HG02678 (cell line): Measurements from ENCODE around the gene PDGFD.
A peak's percentile ranks its signal among the peaks of the same experiment; 100 is the strongest.

Source experiments
- ATAC-seq: cut with Tn5 transposase; IDR thresholded peaks from one replicate; pipeline ENCODE4 v1.9.1; 2021; ENCODE audit warnings: mild to moderate bottlenecking, moderate library complexity; ENCODE audit not compliant: unreplicated experiment

The PDGFD gene

DNA sequence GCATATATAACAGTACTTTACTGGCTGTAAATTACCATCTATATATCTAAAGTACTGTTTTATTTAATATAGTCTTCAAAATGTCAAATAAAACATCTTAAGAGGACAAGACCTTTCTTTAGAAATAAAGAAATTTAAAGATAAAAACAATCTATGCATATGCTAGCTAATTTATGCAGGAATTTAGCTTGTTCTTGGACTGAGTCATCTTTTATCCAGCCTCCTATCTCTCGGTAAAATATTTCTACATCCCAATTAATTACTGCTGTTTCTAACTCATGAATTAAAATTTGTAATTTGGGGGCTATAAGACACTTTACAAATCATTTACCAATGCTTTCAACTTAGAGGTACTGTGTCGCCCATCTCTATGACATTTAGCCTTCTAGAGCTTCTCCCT lies 200.3 kb downstream of the PDGFD start:
- no peak for ATAC-seq

DNA sequence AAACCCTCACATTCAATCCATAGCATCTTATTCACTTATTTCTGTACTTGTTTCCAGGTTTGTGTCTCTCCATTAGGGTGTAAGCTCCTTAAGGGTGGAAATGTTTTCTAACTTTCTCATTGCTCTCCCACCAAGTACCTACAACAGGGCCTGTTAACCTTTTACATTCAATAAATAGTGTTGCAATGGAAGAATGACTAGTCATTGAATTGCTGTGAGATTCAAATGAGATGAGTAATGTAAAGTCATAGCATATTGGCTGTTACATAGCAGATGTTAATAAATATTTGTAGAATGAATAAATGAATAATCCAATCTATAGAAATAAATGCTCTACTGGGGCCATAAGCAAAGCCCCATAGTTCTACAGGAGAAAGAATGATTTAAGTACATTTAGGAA lies 202.9 kb downstream of the PDGFD start:
- ATAC-seq, result no peak

DNA sequence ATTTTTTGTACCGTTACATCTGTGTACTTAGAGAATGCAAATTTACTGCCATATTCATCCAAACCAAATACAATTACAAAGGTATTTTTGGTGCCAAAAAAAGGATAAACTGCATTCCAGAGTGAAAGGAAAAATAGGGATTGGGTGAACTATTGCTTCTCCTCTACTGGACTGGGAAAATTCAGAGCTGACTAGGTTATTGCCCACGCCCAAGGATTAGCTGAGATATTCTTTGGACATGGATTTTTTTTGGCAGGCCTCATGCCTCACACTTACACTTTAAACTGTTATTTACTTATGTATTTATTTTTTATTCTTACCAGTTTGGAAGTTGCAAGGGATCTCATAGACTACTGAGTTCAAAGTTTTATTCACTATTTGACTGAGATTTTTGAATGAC lies 203.8 kb downstream of the PDGFD start:
- no peak for ATAC-seq

DNA sequence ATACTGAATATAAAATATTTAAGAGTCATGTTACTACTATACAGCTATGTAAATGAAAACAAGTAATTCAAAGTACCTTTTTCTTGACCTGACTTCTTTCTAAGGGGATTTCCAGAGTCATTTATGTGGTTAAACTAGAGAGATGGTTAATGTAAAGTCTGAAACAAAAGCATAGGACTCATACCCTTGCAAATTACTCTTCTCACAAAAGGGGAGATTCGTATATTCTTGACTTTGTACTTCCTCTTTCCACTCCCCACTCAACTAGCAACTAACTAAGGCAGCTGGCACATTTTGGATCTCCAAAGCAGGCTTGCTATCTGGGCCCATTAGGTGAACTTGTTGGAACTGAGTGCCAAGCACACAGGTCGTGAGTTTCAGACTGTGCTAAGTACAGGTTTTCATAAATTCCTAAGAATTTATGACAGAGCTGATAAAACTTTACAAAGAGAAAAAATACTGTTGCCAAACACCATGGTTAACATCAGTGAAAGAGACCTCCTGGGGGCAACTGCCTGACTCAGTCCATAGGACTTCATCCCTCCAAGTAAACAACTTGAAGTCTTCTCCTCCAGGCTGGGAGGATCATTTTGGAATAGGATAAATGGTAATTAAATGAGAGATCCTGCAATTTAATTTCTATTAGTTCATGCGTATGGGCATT lies 204.5 kb downstream of the PDGFD start:
- peak; percentile 99 for ATAC-seq

DNA sequence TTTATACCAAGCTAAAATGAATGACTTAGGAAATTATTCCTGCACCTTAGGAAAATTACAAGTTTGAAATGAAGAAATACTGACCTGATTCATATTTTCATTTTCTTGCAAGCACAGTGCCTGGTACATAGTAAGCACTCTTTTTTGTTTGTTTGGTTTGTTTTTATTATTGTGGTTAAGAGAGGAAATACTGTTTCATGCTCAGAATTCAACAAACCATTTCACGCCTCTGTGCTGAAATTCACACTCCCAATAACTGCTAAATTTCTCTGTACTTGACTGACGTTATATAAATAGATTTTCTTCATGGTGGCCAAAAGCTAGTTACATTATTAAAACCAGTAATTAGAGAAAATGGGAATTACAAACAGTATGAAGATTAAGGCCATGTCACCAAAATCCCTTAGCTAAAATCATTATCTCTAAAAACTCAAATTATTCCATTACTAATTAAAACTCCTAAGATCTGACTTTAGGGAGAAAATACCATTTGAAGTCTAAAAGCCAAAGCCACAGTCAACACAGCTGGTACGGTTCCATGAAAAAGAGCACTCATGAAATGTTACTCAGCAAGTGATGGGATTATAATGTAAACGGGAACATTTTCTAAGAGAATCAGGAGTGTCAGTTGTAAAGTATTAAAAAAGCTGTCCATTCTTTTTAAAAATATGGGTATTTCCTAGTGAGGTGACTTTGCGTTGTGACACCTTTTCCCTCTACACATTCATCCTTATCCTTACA lies 205.3 kb downstream of the PDGFD start:
- peak; percentile 1 for ATAC-seq

DNA sequence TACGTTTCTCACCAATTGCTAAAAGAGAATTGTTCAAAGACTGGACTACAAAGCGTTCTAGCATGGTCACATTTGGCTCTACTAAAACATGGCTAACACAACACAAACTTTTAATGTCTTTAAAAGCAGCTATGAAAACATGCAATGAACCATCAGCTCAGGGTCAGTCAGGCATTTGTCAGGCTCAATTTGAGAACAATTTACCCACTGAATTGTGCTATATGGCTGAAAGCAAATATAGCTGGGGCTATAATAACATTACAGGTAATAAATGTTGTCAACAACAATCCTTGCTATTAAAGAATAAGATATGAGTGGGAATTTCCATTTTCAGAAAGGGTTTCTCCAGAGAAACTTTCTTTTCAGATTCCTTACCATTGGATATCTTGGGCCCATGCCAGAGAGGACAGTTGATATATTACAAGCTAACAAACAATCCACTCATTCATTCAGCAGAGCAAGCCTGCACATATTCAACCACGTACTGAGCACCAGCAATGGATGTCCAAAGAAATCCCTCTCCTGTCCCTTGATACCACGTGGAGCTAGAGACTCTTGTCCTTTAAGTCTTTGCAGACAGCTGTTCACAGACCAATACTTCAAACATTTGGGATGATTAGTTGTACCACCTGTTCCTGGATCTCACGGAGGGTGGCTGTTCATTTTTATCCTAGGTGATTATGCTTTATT lies 210.0 kb downstream of the PDGFD start:
- no peak for ATAC-seq

DNA sequence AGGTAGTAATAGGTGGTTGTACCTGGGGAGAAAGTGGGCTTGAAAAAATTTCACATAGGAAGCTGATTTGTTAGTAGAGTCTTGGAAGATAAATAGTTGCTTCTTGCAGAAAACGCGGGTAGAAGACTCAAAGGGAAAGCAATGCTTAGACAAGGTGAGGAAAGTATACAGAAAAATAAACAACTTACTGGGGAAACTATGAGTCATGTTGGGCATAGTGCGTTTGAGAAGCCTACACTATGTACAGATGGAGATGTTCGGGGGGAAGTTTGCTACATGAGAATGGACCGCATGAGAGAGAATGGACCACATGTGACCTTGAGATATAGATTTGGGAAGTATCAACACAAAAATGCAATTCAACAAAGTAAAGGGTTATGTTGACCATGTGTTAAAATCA lies 214.2 kb downstream of the PDGFD start:
- ATAC-seq, result no peak

DNA sequence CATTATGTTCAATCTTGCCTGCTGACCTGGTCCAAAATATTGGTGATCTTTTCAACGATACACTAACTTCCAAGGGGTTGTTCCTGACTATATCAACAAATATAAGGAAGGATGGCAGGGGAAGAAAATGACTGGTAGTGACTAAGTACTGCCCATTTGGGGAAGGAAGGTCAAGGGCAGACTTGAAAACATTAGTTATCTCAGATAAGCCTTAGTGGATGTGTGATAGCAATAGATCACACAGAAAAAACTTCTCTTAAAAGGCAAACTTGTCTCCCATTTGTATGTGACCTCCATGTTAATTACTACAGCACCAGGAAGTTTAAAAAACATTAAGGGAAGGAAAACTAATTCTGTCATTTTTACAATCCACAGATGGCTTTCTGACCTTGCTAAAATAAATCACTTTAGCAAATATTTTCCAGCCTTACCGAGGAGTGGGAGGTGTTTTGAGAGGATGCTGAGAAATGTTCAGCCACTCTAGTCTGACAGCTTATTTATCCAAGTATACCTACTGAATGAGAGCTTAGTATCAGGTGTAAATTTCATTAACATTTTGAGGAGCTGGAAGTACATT lies 215.7 kb downstream of the PDGFD start:
- no peak for ATAC-seq

DNA sequence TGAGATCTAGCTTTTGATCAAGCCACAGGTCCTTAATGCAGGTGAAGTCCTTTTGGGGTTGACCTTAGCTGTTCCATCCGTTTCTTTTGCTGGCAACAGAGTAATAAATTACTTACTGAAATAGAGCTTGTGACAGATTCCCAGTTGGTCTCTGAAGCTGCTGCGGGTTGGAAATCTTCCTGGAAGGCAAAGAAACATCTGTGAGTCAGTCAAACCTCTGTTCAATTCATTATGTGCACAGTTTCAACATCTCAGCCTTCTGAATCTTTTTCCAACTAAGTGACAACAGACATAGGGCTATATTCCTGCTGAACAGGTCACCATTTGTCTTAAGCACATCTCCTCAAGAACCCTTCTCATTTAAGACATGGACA lies 216.4 kb downstream of the PDGFD start:
- ATAC-seq, result no peak

DNA sequence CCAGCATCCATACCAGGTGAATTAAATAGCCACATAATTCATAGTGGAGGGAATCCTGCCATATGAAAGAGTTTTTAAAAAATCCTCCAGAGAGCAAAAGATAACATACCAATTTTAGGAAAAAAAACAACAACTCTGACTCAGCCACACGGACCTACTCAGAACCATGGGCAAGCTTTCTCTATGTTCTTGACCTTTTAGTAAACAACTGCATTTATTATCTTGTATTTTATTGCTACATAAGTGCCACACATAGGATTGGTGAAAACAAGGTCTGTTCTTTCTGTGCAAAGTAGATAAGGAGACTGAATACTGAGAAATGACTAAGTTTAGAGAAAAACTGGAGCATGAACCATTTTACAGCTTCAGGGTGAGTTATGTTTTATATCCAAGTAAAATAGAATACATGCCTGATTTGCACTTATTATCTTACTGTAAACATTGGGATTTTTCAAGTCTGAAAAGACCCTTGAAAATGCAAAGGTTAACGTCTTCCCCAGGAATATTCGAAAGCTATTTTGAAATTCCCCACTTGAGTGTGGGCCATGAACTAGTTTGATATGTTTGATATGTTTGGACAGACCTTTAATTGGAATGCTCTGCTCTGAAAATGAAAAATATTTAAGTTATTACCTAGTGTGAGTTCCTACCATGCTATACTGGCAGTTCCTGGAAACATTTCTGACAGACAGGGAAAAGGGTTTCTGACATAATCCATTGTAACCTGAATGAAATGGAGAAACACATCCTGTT lies 217.0 kb downstream of the PDGFD start:
- no peak for ATAC-seq

DNA sequence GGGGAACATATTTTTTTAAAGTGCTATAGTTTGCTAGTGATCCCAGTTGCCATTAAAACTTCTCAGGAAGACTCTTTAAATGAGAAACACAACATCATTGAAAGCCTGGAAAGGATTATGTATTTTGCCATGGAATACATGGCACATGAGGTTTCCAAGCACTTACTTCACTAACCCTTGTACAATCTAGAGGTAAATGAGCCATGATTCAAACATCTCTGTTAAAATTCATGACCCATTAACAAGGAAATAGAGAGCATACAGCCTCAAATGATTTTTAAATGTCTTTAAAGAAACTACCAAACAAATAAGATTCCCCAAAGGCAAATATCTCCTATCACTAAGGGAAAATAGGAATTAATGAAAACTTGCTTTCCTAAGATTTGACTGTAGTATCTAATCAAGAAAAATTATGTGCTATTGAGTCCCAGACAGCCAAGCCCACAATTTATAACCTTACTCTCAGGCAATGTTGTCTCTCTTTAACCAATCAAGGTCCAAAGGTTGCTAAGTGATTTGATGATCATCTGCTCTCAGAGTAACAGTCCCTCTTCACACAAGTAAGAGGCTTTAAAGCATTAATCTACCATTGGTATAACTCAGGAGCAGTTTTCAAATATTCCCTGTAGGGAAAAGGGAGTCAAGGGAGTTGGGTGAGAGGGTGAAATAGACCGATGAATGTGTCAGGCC lies 219.6 kb downstream of the PDGFD start:
- no peak for ATAC-seq

DNA sequence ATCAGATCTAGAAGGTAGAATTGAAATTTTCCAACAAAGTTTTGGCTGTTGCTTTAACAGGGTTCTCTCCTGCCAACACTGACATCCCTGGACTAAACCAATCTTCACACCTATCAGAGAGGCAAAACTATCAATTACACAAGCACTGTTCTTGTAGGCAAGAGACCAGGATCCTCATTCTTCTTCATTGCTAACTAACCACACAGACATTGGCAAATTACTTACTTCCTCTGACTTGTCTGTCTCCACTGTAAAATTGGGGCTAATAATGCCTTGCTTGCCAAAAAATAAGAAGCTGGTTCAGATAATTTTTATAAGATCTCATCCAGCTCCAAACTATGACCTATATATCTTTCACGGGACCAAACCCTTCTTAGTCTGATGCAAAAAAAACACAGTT lies 221.3 kb downstream of the PDGFD start:
- ATAC-seq, result no peak

DNA sequence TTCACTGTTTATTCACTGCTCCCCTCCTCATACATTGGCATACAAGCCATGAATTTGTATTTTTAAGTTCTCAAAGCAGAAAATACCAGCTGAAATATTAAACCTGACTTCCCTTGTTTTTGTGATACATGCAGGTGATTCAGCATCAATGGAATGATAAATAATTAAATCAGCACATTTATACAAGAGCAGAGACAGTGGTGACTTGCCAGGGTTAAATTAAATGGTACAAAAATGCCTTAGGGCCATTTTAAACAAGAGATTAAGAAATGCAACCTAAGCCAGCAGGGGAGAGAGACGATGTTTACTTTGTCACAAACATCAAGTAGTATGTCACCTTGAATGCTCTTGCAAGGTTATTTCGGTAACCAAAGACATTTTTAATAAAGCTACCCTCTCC lies 223.4 kb downstream of the PDGFD start:
- no peak for ATAC-seq

DNA sequence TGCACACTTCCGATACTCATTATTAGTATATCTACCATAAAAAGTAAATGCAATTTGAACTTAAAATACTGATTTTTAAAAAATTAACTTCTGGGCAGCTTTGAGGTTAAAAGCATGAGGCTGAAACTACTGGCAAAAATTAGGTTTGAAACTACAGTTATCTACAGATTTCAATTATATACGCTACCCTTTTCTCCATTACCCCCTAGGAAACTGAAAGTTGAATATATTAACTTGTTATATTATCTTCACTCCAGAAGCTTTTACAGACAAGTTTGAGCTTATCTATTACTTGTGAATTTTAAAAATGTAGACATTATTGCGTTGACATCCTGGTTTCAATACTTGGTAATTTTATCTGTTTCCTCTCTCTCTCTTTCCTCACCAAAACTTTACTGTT lies 224.3 kb downstream of the PDGFD start:
- peak; percentile 69 for ATAC-seq

DNA sequence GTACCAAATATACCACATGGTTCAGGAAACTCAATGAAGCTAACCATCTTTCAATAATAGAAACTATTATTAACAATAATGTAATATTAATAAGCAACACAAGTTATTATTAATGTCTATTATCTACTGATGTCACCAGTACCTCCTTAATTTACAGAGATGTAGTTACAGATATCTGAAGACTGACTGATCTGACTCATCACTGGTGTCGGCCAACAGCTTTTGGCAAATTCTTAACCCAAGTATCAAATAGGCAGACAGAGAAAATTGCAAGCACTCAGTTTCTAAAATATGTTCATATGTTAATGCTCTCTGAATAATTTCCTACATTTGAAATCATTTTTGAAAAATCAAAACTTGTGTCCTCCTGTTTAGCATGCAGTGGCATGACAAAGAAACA lies 227.9 kb downstream of the PDGFD start:
- no peak for ATAC-seq

DNA sequence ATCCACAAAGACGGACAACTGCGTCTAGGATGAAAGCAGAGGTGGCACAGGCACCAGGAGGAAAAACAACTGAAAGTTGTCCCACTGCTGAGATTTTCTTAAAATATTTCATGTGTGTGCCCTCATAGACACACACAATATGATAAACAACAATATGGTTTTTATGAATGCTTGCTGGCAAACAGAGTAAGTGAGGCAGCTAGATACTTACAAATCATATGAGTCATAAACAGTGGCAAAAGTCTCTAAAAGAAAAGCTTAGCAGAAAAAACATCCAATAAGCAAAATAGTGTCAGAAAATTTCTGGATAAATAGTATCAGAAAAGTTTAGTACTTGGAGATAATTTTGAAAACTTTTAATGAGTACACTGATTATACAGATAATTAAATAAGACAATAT lies 228.7 kb downstream of the PDGFD start:
- no peak for ATAC-seq

DNA sequence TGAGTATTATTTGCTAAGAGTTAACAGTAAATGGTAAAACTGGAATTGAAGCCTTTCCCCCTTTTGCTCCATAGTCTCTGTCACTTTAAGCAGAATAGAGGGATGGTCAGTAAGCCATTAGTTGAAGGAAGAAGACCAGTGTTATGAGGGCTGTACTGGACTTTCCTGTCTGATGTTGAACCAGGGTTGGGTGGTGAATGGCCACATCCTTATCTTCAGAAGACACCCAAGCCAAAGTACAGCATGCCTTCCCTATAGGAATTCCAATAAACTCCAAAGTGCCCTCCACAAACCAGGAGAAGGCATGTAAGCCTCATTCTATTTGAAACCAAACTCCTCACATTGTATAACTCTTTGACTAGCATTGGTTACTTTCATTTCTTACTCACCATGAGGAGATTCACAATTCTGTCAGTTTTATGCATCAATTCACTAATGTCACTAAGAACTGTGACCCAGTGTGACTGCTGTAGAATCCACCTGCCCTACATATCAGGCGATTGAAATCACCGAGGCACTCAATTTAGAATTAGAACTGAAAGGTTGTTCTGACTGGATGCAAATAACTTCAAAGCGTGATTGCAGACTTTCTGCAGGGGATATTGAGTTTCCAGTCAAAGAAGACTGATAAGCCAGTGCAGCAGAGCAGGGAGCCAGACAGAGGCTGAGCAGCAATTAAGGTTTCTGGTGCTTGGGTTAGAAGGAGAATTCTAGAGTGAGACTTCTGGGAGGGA lies 234.6 kb downstream of the PDGFD start:
- ATAC-seq, result peak; percentile 95

DNA sequence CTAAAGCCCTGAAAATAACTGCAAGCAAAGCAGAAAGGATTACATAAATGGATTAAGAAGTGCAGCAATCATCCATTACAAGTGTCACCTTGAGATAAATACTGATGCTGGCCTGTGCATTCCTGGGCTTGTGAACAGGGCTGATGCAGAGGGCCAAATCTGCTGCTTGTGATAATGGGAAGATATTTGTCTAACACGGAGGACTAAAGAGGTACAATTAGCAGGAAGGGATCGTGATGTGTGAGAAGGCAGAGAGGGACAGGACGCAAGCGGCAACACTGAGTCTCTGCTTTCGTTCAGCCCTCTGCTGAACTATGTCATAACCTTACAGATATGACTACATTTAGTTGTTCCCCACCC lies 235.2 kb downstream of the PDGFD start:
- ATAC-seq, result no peak

DNA sequence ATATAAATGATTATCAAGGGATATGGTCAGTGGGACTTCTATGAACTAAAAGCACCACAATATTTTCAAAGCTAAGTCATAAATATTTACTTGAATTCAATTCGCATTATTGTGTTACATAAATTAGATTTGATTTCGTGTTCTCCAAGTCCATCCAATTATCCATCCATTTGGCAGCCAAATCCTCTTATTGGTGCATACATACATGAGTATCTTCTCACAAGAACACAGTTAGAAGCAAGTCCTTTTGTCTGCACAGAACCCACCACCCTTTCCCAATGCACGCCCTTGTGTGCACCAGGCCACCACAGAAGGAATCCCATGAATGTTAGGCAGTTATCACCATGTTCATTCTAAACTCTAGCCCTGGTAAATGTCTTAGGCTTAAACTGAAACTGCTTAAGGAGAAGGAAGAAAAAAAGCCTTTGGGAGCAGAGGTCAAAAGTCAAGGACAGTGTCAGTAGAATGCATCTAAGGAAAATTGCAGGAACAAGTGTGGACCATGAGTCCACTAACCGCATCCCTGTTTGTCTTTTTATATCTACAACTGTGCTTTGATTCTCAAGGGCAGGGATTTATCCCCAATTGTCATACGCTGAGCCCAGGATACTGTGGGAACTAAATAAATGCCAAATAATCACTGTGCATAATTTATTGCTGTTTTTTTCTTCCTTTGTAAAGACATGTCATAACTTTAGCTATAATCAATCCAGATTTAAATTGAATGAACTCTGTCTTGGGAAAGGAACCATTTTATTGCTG lies 235.7 kb downstream of the PDGFD start:
- ATAC-seq, result no peak
